HG03520 (cell line): ENCODE data around the gene ZP3.
"Not testable (repeated sequence)": the region's sequence is repeated elsewhere in the genome, so short reads cannot be mapped to it uniquely, and the experiment has no call there.

Experiments
- ATAC-seq: cut with Tn5 transposase; IDR thresholded peaks from one replicate; pipeline ENCODE4 v1.9.1; 2021; ENCODE audit warnings: mild to moderate bottlenecking, moderate library complexity; ENCODE audit not compliant: unreplicated experiment

Gene ZP3

GRCh38 chr7:76424413-76425111 is at the start of gene ZP3:
Gene ZP3 (plus strand): TSS chr7:76424950. CDS start chr7:76424965, 15 bp downstream.
- ATAC-seq = peak; percentile 82

DNA sequence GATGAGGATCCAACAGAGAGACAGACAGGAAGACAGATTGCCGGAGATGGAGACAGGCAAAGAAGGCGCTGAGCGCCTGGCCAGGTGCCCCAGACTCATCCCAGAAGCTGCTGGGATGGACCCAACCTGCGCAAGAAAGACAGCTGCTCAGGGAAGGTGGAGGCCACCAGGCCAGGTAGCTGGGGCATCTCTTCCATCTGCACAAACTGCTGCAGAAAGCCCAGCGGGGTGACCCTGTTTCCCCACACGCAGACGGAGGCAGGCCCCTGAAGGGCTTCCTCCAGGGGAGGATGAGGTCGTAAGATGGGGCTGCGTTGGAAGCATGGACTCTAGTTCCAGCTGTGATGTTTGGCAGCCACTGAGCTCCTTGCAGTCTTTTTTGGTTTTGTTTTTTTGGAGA is 49.5 kb upstream of the ZP3 start:
- ATAC-seq = no peak

- ATAC-seq = no peak
Measured at GRCh38 chr7:76377186-76377918, 47.4 kb upstream of the ZP3 start.

DNA sequence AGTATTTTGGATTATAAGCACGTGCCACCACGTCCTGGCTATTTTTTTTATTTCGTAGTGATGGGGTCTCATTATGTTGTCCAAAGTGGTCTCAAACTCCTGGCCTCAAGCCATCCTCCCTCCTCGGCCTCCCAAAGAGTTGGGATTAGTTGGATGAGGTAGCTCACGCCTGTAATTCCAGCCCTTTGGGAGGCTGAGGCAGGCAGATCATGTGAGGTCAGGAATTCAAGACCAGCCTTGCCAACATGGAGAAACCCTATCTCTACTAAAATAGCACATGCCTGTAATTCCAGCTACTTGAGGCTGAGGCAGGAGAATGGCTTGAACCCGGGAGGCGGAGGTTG is 44.2 kb upstream of the ZP3 start:
- no peak for ATAC-seq

DNA sequence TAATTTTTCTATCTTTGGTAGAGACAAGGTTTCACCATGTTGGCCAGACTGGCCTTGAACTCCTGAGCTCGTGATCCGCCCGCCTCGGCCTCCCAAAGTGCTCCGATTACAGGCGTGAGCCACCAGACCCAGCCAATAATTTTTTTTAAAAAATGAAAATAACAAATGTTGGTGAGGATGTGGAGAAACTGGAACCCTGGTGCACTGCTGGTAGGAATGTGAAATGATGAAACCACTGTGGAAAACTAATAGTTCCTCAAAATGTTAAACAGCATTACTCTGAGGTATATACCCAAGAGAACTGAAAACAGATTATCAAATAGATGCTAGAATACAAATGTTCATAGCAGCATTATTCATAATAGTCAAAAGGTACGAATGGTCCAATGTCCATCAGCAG is 42.9 kb upstream of the ZP3 start:
- no peak for ATAC-seq

GRCh38 chr7:76383089-76383944 is 41.4 kb upstream of the ZP3 start:
- ATAC-seq = no peak

DNA sequence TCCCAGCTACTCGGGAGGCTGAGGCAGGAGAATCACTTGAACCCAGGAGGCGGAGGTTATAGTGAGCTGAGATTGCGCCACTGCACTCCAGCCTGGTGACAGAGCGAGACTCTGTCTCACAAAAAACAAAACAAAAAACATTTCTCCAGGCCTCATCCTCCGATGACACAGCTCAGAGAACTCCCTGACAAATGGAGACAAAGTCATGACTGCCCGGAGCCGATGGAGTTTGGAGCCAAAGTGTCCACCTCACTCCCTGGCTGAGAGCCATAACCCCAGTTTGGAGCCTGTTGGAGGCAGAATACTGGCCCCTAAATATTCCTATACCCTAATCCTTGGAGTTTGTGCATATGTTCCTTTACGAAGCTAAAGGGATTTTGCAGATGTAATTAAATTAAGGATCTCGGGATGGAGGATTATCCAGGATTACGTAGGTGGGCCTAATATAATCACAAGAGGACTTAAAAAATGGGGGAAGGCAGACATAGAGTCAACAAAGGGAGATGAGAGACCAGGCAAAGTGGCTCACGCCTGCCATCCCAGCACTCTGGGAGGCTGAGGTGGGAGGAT is 38.0 kb upstream of the ZP3 start:
- no peak for ATAC-seq

DNA sequence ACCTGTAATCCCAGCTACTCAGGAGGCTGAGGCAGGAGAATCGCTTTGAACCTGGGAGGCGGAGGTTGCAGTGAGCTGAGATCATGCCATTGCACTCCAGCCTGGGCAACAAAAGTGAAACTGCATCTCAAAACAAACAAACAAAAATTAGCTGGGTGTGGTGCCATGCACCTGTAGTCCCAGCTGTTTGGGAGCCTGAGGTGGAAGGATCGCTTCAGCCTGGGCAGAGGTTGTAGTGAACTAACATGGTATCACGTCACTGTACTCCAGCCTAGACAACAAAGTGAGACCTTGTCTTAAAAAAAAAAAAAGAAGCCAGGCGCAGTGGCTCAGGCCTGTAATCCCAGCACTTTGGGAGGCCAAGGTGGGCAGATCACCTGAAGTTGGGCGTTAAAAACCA is 37.0 kb upstream of the ZP3 start:
- not testable (repeated sequence) for ATAC-seq

GRCh38 chr7:76390092-76390491 is 34.7 kb upstream of the ZP3 start:
- ATAC-seq = no peak

GRCh38 chr7:76392531-76393115 is 32.1 kb upstream of the ZP3 start:
- ATAC-seq = no peak

GRCh38 chr7:76393116-76394031 is 31.4 kb upstream of the ZP3 start:
- ATAC-seq = peak; percentile 82

GRCh38 chr7:76394957-76395356 is 29.8 kb upstream of the ZP3 start:
- ATAC-seq = no peak

DNA sequence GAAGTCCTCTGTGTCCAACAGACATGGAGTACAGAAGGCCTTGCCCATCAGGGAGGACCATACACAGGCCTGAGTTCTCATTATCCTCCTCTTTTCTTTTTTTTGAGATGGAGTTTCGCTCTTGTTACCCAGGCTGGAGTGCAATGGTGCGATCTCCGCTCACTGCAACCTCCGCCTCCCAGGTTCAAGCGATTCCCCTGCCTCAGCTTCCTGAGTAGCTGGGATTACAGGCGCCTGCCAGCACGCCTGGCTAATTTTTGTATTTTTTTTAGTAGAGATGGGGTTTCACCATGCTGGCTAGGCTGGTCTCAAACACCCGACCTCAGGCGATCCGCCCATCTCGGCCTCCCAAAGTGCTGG is 29.2 kb upstream of the ZP3 start:
- not testable (repeated sequence) for ATAC-seq

DNA sequence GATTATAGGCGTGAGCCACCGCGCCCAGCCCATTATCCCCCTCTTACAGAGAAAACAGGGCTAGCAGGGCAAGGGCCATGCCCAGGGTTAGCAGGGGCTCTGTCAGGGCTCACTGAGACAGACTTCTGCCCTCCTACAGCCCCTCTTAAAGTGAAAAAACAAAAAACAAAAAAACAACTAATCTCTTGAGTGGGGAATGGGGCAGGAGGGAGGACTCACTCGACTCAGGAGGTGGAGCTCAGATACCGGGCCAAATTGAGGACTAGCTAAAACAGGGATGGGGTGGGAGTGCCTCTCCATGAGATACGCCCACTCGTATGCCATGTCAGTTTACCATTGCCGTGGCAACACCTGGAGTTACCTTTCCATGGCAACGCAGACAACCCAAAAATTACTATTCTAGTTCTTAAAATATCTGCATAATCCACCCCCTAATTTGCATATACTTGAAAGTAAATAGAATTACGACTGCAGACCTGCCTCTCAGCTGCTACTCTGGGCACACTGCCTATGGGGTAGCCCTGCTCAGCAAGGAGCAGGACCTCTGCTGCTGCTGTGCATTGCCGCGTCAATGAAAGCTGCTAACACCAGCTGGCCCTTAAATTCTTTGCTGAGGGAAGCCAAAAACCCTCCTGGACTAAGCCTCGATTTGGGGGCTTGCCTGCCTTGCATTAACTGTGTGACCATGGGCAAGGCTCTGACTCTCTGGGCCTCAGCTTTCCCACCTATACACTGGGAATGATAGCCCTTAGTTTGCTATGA is 28.6 kb upstream of the ZP3 start:
- ATAC-seq = no peak

DNA sequence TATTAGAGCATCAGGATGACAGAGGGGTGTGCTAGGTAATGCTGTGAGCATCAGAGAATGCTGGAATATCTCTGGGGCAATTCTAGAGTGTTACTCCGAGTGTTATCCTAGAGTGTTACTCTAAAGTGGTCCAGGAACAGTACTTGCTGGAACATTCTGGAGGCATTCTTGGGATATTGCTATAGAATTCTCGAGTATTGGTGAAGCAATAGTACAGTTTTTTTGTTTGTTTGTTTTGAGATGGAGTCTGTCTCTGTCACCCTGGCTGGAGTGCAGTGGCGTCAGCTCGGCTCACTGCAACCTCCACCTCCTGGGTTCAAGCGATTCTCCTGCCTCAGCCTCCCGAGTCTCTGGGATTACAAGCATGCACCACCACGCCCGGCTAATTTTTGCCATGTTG is 27.9 kb upstream of the ZP3 start:
- no peak for ATAC-seq

DNA sequence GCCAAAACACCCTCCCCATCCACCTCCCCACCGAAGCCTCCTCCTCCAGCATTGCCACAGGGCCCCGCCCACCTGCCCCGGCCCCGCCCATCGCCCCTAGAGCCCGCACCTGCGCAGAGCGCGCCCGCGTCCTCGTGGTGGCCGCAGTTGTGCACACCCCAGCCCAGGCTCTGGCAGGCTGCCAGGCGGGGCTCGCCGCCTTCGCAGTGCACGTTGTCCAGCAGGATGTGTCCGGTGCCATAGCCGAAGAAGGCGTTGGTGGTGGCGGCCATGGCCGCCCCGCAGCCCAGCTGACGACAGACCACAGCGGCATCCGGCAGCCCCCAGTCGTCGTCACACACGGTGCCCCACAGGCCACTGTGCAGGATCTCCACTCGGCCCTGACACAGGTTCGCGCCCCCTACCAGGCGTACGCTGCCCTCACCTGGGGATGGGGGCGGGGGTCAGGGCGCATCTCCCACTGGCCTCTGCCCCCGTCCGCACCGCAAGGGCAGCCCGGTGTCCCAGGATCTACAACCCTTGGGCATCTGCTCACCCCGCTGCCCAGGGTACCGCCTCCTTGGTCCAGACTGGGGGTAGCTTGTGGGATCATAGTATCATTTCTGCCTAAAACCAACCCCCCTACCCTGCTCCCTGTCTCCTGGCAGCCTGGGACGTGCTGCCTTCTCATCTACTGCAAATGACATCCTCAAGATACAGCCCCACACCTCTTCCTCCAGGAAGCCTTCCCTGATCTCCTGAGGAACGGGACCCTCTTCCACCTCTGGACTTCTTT is 27.2 kb upstream of the ZP3 start:
- no peak for ATAC-seq

GRCh38 chr7:76400248-76400647 is 24.5 kb upstream of the ZP3 start:
- no peak for ATAC-seq

DNA sequence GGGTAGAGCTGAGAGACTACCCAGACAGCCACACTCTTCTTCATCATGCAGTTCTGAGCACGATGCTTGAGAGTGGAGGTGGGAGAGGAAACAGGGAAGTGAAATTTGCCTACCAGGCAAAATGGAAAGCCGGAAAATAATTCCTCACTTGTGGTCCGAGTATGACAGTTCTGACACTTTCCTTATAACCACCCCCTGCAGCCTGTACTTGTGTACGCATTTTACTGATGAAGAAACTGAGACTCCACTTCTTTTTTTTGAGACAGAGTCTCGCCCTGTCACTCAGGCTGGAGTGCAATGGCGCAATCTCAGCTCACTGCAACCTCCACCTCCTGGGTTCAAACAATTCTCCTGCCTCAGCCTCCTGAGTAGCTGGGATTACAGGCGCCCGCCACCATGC is 21.7 kb upstream of the ZP3 start:
- not testable (repeated sequence) for ATAC-seq
